ENCODE measurements around the gene LIMCH1. TPM values are rescaled to one million over a fixed set of nuclear protein-coding genes. Genes with fewer than 3 reads are reported as not detected.

Gene LIMCH1
- total RNA-seq, 1 donor from 2014 or later: 9.8 TPM

DNA sequence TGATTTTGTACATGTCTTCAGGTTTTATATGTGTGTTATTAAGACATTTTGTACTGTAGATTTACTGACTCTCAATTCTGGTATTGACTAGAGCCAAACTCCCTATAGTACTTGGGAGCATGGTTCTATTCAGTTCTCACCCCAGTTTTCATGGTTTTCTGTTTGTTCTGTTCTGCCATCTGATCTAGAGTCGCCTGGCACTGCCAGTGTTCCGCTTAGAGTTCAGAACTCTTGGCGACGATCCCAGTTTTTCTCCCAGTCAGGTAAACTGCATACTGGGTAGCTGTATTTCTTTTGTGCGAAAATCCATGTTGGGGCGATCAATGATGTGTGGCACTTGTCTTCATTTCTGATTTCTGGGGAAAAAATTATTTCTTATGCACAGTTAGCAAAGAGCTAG lies 132.6 kb downstream of the LIMCH1 start:
- DNase-seq (ENCODE audit: low spot score): no peak
- H2AFZ ChIP-seq (replicated peaks): no peak overlapping the region
- TF ChIP-seq EZH2phosphoT487 (IDR thresholded peaks at IDR 0.05) (no peak), EZH2 (IDR thresholded peaks at IDR 0.05) (no peak)
- TF ChIP-seq, protein P1, sequence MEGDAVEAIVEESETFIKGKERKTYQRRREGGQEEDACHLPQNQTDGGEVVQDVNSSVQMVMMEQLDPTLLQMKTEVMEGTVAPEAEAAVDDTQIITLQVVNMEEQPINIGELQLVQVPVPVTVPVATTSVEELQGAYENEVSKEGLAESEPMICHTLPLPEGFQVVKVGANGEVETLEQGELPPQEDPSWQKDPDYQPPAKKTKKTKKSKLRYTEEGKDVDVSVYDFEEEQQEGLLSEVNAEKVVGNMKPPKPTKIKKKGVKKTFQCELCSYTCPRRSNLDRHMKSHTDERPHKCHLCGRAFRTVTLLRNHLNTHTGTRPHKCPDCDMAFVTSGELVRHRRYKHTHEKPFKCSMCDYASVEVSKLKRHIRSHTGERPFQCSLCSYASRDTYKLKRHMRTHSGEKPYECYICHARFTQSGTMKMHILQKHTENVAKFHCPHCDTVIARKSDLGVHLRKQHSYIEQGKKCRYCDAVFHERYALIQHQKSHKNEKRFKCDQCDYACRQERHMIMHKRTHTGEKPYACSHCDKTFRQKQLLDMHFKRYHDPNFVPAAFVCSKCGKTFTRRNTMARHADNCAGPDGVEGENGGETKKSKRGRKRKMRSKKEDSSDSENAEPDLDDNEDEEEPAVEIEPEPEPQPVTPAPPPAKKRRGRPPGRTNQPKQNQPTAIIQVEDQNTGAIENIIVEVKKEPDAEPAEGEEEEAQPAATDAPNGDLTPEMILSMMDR (IDR thresholded peaks at IDR 0.05): no peak
- H3K36me3 Mint-ChIP-seq: no peaks in the 10 kb centered on the region
- H3K27ac Mint-ChIP-seq: no peak overlapping the region
- H4K20me1 ChIP-seq (ENCODE audit: low read depth): no peaks in the 10 kb centered on the region
- no peak overlapping the region for H3K9ac ChIP-seq
- H3K9me3 ChIP-seq (ENCODE audit: low read depth): no peaks in the 10 kb centered on the region
- H3K36me3 ChIP-seq: no peaks in the 10 kb centered on the region
- no peak overlapping the region for H3K4me3 Mint-ChIP-seq
- no peaks in the 10 kb centered on the region for H3K4me1 Mint-ChIP-seq
- H3K27me3 Mint-ChIP-seq (ENCODE audit: insufficient read depth, low read depth): peaks cover 2% of the 10 kb centered on the region
- H3K4me1 ChIP-seq: peaks cover 3% of the 10 kb centered on the region
- H3K4me2 ChIP-seq: no peak overlapping the region
- no peaks in the 10 kb centered on the region for H3F3A ChIP-seq (ENCODE audit: low read depth)
- H3K27ac ChIP-seq: no peak overlapping the region
- no peaks in the 10 kb centered on the region for H3K79me2 ChIP-seq (ENCODE audit: low read depth)
- H3K9me3 Mint-ChIP-seq: no peaks in the 10 kb centered on the region
- no peaks in the 10 kb centered on the region for H3K27me3 ChIP-seq
- no peak overlapping the region for H3K4me3 ChIP-seq

GRCh38 chr4:41670982-41671381 lies 133.0 kb downstream of the LIMCH1 start:
- Histone ChIP-seq H3K9me3 (ENCODE audit: low read depth) (no peaks in the 10 kb centered on the region), H3K36me3 (no peaks in the 10 kb centered on the region), H2AFZ (replicated peaks) (no peak overlapping the region), H4K20me1 (ENCODE audit: low read depth) (no peaks in the 10 kb centered on the region), H3K9ac (no peak overlapping the region), H3K79me2 (ENCODE audit: low read depth) (no peaks in the 10 kb centered on the region), H3K4me2 (no peak overlapping the region), H3K4me3 (no peak overlapping the region), H3K4me1 (peaks cover 3% of the 10 kb centered on the region), H3K27ac (no peak overlapping the region), H3F3A (ENCODE audit: low read depth) (no peaks in the 10 kb centered on the region), H3K27me3 (no peaks in the 10 kb centered on the region)
- H3K27ac Mint-ChIP-seq: no peak overlapping the region
- peaks cover 2% of the 10 kb centered on the region for H3K27me3 Mint-ChIP-seq (ENCODE audit: insufficient read depth, low read depth)
- DNase-seq (ENCODE audit: low spot score): no peak
- no peak overlapping the region for H3K4me3 Mint-ChIP-seq
- no peak for TF ChIP-seq EZH2 (IDR thresholded peaks at IDR 0.05)
- TF ChIP-seq, protein P1 (IDR thresholded peaks at IDR 0.05): no peak
- TF ChIP-seq EZH2phosphoT487 (IDR thresholded peaks at IDR 0.05): no peak
- H3K9me3 Mint-ChIP-seq: no peaks in the 10 kb centered on the region
- H3K4me1 Mint-ChIP-seq: no peaks in the 10 kb centered on the region
- no peaks in the 10 kb centered on the region for H3K36me3 Mint-ChIP-seq

DNA sequence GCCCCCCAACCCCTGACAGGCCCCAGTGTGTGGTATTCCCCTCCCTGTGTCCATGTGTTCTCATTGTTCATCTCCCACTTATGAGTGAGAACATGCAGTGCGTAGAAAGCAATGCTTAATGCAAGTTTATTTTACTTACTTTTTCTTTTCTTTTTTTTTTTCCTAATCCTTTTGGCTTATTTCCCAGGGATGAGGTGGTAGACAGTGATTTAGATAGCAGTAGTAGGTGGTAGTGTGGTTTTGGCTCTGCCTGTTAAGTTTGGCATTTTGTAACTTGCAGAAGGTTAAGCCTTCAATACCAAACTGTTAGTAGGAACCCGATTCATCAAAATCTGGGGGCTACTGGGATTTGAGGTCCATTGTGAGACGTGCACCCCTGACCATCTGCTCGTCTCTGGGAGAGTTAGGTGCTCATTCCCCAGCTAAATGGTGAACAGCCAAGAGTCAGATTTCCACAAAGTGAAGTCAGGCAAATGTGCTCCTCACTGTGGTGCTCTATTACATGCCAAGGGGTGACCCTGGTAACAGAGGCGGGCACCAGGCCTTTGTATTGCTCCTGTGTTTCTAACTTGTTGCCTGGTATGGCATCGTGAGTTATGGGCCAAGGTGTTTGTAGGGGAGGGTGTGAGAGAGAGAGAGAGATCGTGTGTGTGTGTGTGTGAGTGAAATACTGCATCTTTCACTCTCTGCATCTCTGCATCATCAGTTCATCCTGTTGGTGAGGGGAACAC lies 140.3 kb downstream of the LIMCH1 start:
- H3K9me3 ChIP-seq (ENCODE audit: low read depth): no peaks in the 10 kb centered on the region
- Mint-ChIP-seq H3K27me3 (ENCODE audit: insufficient read depth, low read depth) (peaks cover 2% of the 10 kb centered on the region), H3K27ac (no peak overlapping the region), H3K36me3 (peaks cover 2% of the 10 kb centered on the region), H3K4me1 (peaks cover 4% of the 10 kb centered on the region), H3K9me3 (no peaks in the 10 kb centered on the region), H3K4me3 (no peak overlapping the region)
- no peaks in the 10 kb centered on the region for H4K20me1 ChIP-seq (ENCODE audit: low read depth)
- H3K27me3 ChIP-seq: no peaks in the 10 kb centered on the region
- no peak overlapping the region for H3K4me3 ChIP-seq
- no peak overlapping the region for H2AFZ ChIP-seq (replicated peaks)
- DNase-seq (ENCODE audit: low spot score): no peak
- TF ChIP-seq EZH2 (IDR thresholded peaks at IDR 0.05): no peak
- TF ChIP-seq, protein P1 (IDR thresholded peaks at IDR 0.05): no peak
- TF ChIP-seq EZH2phosphoT487 (IDR thresholded peaks at IDR 0.05): no peak
- H3K27ac ChIP-seq: no peak overlapping the region
- no peaks in the 10 kb centered on the region for H3K36me3 ChIP-seq
- H3F3A ChIP-seq (ENCODE audit: low read depth): no peaks in the 10 kb centered on the region
- H3K79me2 ChIP-seq (ENCODE audit: low read depth): no peaks in the 10 kb centered on the region
- peaks cover 3% of the 10 kb centered on the region for H3K4me1 ChIP-seq
- no peak overlapping the region for H3K4me2 ChIP-seq
- H3K9ac ChIP-seq: no peak overlapping the region
